DLD1 (cell line): ENCODE data around the gene TFCP2.
"Not testable (repeated sequence)": the region's sequence is repeated elsewhere in the genome, so short reads cannot be mapped to it uniquely, and the experiment has no call there.

Experiments used
- in situ Hi-C: cut with HindIII; loops from 2 replicates; pipeline ENCODE4 v1.10.0; 2017; ENCODE audit warnings: low sequenced_read_pairs

TFCP2 gene

GRCh38 chr12:51085757-51086156, 87.2 kb downstream of the TFCP2 start:
- in situ Hi-C loops, result no loop called here

- in situ Hi-C loops, result no loop called here
Observed at GRCh38 chr12:51083126-51083833, 89.7 kb downstream of the TFCP2 start, which contains the start of gene CSRNP2. CSRNP2 (minus strand) TSS chr12:51083596; CDS start chr12:51076561, 7,035 bp downstream.

GRCh38 chr12:51082561-51083125, 90.3 kb downstream of the TFCP2 start:
- in situ Hi-C loops, result no loop called here

GRCh38 chr12:51081421-51081820, 91.5 kb downstream of the TFCP2 start:
- in situ Hi-C loops, result no loop called here

GRCh38 chr12:51080136-51080535, 92.8 kb downstream of the TFCP2 start:
- in situ Hi-C loops, result no loop called here

GRCh38 chr12:51078866-51079265, 94.1 kb downstream of the TFCP2 start:
- in situ Hi-C loops, result not testable (repeated sequence)

- in situ Hi-C loops, result not testable (repeated sequence)
Observed at GRCh38 chr12:51078346-51078745, 94.6 kb downstream of the TFCP2 start.

- in situ Hi-C loops, result no loop called here
Observed at GRCh38 chr12:51077930-51078329, 95.0 kb downstream of the TFCP2 start.

GRCh38 chr12:51076236-51076930, 96.6 kb downstream of the TFCP2 start:
- in situ Hi-C loops, result no loop called here

- in situ Hi-C loops, result no loop called here
Observed at GRCh38 chr12:51075390-51075789, 97.5 kb downstream of the TFCP2 start.

GRCh38 chr12:51071663-51072062, 101.3 kb downstream of the TFCP2 start:
- in situ Hi-C loops, result no loop called here

GRCh38 chr12:51070004-51070403, 102.9 kb downstream of the TFCP2 start:
- in situ Hi-C loops, result no loop called here

- in situ Hi-C loops, result no loop called here
Observed at GRCh38 chr12:51067771-51068170, 105.2 kb downstream of the TFCP2 start.

GRCh38 chr12:51067229-51067628, 105.7 kb downstream of the TFCP2 start:
- in situ Hi-C loops, result no loop called here

- in situ Hi-C loops, result no loop called here
Observed at GRCh38 chr12:51065530-51065929, 107.4 kb downstream of the TFCP2 start.

- in situ Hi-C loops, result no loop called here
Observed at GRCh38 chr12:51062631-51063397, 110.1 kb downstream of the TFCP2 start.

GRCh38 chr12:51059086-51059485, 113.8 kb downstream of the TFCP2 start:
- in situ Hi-C loops, result no loop called here

- in situ Hi-C loops, result no loop called here
Observed at GRCh38 chr12:51056242-51056641, 116.7 kb downstream of the TFCP2 start.

GRCh38 chr12:51055060-51055459, 117.9 kb downstream of the TFCP2 start:
- in situ Hi-C loops, result no loop called here

GRCh38 chr12:51051787-51052186, 121.1 kb downstream of the TFCP2 start:
- in situ Hi-C loops, result no loop called here

GRCh38 chr12:51049525-51049924, 123.4 kb downstream of the TFCP2 start:
- in situ Hi-C loops, result no loop called here
